Measurements from ENCODE around the gene PYGM.

DNA sequence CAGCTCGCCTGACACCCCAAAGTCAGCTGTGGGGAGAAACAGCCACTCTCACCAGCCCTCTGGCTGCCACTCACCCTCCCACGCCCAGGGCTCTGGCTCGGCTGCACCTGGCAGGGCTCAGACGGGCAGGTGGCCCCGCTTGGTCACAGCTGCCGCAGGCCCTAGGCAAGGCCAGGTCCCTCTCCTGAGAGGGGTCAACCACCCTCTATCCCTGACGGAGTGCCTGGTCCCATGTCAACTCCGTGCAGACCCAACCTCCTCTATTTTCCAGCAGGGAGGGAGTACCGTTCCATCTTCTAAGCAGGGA, 41.3 kb upstream of the PYGM start:
- TF ChIP-seq, protein P1, sequence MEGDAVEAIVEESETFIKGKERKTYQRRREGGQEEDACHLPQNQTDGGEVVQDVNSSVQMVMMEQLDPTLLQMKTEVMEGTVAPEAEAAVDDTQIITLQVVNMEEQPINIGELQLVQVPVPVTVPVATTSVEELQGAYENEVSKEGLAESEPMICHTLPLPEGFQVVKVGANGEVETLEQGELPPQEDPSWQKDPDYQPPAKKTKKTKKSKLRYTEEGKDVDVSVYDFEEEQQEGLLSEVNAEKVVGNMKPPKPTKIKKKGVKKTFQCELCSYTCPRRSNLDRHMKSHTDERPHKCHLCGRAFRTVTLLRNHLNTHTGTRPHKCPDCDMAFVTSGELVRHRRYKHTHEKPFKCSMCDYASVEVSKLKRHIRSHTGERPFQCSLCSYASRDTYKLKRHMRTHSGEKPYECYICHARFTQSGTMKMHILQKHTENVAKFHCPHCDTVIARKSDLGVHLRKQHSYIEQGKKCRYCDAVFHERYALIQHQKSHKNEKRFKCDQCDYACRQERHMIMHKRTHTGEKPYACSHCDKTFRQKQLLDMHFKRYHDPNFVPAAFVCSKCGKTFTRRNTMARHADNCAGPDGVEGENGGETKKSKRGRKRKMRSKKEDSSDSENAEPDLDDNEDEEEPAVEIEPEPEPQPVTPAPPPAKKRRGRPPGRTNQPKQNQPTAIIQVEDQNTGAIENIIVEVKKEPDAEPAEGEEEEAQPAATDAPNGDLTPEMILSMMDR (IDR thresholded peaks at IDR 0.05), result no peak
- no peak for TF ChIP-seq POLR2A (IDR thresholded peaks at IDR 0.05)
